Measurements from ENCODE around the gene LEKR1.

LEKR1 gene

GRCh38 chr3:157078811-157079185, 252.6 kb downstream of the LEKR1 start:
- peaks cover 27% of the 10 kb centered on the region for H3K4me1 ChIP-seq (ENCODE audit: insufficient read depth, poor library complexity, severe bottlenecking)
- H3K36me3 ChIP-seq (ENCODE audit: low read depth): no peaks in the 10 kb centered on the region
- H3K27me3 ChIP-seq (ENCODE audit: insufficient read depth, poor library complexity, severe bottlenecking): no peaks in the 10 kb centered on the region
- TF ChIP-seq CTCF (IDR thresholded peaks at IDR 0.05; ENCODE audit: poor library complexity, severe bottlenecking): no peak
- no peak overlapping the region for H3K4me3 ChIP-seq (ENCODE audit: severe bottlenecking)
- ATAC-seq (ENCODE audit: low read depth): no peak
- H3K27ac ChIP-seq (ENCODE audit: poor library complexity, severe bottlenecking): no peak overlapping the region
- DNase-seq (ENCODE audit: low spot score): no peak
- no peaks in the 10 kb centered on the region for H3K9me3 ChIP-seq (ENCODE audit: severe bottlenecking)

GRCh38 chr3:157079676-157080369, 253.7 kb downstream of the LEKR1 start:
- H3K9me3 ChIP-seq (ENCODE audit: severe bottlenecking): no peaks in the 10 kb centered on the region
- no peak overlapping the region for H3K4me3 ChIP-seq (ENCODE audit: severe bottlenecking)
- H3K27me3 ChIP-seq (ENCODE audit: insufficient read depth, poor library complexity, severe bottlenecking): no peaks in the 10 kb centered on the region
- DNase-seq (ENCODE audit: low spot score) (no peak), ATAC-seq (ENCODE audit: low read depth) (no peak)
- peaks cover 27% of the 10 kb centered on the region for H3K4me1 ChIP-seq (ENCODE audit: insufficient read depth, poor library complexity, severe bottlenecking)
- TF ChIP-seq CTCF (IDR thresholded peaks at IDR 0.05; ENCODE audit: poor library complexity, severe bottlenecking): no peak
- no peaks in the 10 kb centered on the region for H3K36me3 ChIP-seq (ENCODE audit: low read depth)
- H3K27ac ChIP-seq (ENCODE audit: poor library complexity, severe bottlenecking): no peak overlapping the region

DNA sequence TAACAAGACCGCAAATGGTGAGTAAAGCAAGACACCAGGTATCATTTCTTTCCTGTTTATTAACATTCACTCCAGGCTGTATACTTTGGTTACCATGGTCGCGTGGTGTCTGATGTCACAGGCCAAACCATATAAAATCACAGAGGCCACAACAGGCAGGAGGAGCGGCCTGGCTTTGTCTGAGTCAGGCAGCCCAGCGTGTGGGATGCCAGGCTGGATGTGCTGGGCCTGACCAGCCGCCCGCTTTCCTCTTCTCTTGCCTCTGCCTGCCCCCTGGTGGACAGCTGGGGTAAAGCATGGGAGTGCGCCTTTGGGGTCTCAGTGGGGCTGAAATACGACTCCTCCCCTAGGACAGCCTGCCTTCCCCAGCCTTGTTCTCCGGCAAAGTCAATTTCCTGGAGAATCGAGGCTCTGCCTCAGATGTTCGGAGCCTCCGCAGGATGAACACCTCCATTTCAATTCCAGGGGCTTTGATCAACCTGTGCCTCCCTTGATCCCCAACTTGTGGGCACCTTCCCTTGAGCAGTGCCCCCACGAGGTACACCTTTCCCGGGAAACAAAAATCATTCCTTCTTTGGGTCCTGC, 255.6 kb downstream of the LEKR1 start:
- peak; percentile 95 for TF ChIP-seq CTCF (IDR thresholded peaks at IDR 0.05; ENCODE audit: poor library complexity, severe bottlenecking)
- Histone ChIP-seq H3K4me3 (ENCODE audit: severe bottlenecking) (no peak overlapping the region), H3K27ac (ENCODE audit: poor library complexity, severe bottlenecking) (peak overlapping the region; percentile 96), H3K36me3 (ENCODE audit: low read depth) (no peaks in the 10 kb centered on the region), H3K9me3 (ENCODE audit: severe bottlenecking) (no peaks in the 10 kb centered on the region), H3K27me3 (ENCODE audit: insufficient read depth, poor library complexity, severe bottlenecking) (no peaks in the 10 kb centered on the region), H3K4me1 (ENCODE audit: insufficient read depth, poor library complexity, severe bottlenecking) (peaks cover 30% of the 10 kb centered on the region)
- DNase-seq (ENCODE audit: low spot score) (peak; percentile 92), ATAC-seq (ENCODE audit: low read depth) (peak; percentile 83)

DNA sequence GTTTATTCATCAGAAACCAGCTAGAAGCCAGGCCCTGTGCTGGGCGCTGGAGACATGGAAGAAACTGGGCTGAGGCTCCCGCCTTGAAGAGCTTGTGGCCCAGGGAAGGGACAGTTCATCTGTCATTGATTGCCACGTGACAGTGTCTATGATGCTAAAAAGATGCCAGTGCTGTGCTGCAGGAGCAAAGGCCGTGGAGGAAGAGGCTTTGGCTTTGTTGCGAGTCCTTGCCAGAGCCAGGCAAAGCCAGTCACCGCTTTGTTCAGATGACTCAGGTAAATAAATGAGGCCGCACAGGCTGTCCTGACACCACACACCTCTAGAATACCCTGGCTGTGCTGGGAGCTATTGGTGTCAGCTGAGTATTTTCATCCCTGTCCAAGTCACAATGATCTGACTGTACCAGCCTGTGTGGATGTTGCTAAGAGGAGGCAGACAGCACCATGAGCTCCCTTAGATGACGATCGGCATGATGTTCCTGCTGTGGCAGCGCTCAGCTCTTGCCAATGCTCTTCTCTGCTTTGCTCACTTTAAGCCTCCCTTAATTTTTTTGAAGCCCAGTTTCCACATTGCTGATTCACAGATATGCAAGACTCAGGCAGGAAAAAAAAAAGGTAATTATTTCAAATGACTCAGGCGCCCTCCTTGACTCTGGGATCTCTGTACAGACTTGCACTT, 256.3 kb downstream of the LEKR1 start:
- peaks cover 37% of the 10 kb centered on the region for H3K4me1 ChIP-seq (ENCODE audit: insufficient read depth, poor library complexity, severe bottlenecking)
- no peaks in the 10 kb centered on the region for H3K9me3 ChIP-seq (ENCODE audit: severe bottlenecking)
- no peak for TF ChIP-seq CTCF (IDR thresholded peaks at IDR 0.05; ENCODE audit: poor library complexity, severe bottlenecking)
- H3K4me3 ChIP-seq (ENCODE audit: severe bottlenecking): no peak overlapping the region
- DNase-seq (ENCODE audit: low spot score) (no peak), ATAC-seq (ENCODE audit: low read depth) (peak; percentile 68)
- no peaks in the 10 kb centered on the region for H3K36me3 ChIP-seq (ENCODE audit: low read depth)
- no peaks in the 10 kb centered on the region for H3K27me3 ChIP-seq (ENCODE audit: insufficient read depth, poor library complexity, severe bottlenecking)
- H3K27ac ChIP-seq (ENCODE audit: poor library complexity, severe bottlenecking): peak overlapping the region; percentile 96

All from RWPE2 (cell line).